HAP-1 (cell line): ENCODE measurements around the gene NOP53.
A peak's percentile ranks its signal among the peaks of the same experiment; 100 is the strongest.
"Not testable (repeated sequence)": the region's sequence is repeated elsewhere in the genome, so short reads cannot be mapped to it uniquely, and the experiment has no call there.

Experiments used
- DNase-seq, 2 experiments: peaks; one replicate each; pipeline ENCODE4 v3.0.0-alpha.2; 2016 to 2020; ENCODE audit warnings: low spot score in 2 of 2
- H3K27me3 ChIP-seq: fragments of 250-450 bp; sonication (Bioruptor Pico); 2 replicates; pipeline ENCODE4 v1.5.1; 2020; ENCODE audit warnings: low read depth, mild to moderate bottlenecking, moderate library complexity
- H3K36me3 ChIP-seq: fragments of 250-450 bp; sonication (Bioruptor Pico); replicated peaks from 2 replicates; pipeline ENCODE4 v1.5.1; 2020; ENCODE audit warnings: mild to moderate bottlenecking
- H3K4me1 ChIP-seq: fragments of 250-450 bp; sonication (Bioruptor Pico); 2 replicates; pipeline ENCODE4 v1.5.1; 2020; ENCODE audit warnings: mild to moderate bottlenecking
- H3K4me3 ChIP-seq: fragments of 250-450 bp; sonication (Bioruptor Pico); 2 replicates; pipeline ENCODE4 v1.5.1; 2020; ENCODE audit warnings: mild to moderate bottlenecking, moderate library complexity
- H3K9me3 ChIP-seq: fragments of 250-450 bp; sonication (Bioruptor Pico); 2 replicates; pipeline ENCODE4 v1.5.1; 2020; ENCODE audit warnings: mild to moderate bottlenecking, moderate library complexity
- in situ Hi-C: fragments of 300-500 bp; cut with MboI; formaldehyde crosslinking; loops from 3 replicates; pipeline ENCODE4 v1.14.3; 2020; ENCODE audit warnings: low sequenced_read_pairs, inconsistent platforms, mixed read lengths

Gene NOP53

GRCh38 chr19:47707135-47707925, 38.0 kb upstream of the NOP53 start:
- H3K9me3 ChIP-seq = no peaks in the 10 kb centered on the region
- no peaks in the 10 kb centered on the region for H3K27me3 ChIP-seq
- no peaks in the 10 kb centered on the region for H3K4me1 ChIP-seq
- H3K4me3 ChIP-seq = no peak overlapping the region
- H3K36me3 ChIP-seq = no peaks in the 10 kb centered on the region
- DNase-seq = peak; percentile 76 to 90
- in situ Hi-C loops = no loop called here

DNA sequence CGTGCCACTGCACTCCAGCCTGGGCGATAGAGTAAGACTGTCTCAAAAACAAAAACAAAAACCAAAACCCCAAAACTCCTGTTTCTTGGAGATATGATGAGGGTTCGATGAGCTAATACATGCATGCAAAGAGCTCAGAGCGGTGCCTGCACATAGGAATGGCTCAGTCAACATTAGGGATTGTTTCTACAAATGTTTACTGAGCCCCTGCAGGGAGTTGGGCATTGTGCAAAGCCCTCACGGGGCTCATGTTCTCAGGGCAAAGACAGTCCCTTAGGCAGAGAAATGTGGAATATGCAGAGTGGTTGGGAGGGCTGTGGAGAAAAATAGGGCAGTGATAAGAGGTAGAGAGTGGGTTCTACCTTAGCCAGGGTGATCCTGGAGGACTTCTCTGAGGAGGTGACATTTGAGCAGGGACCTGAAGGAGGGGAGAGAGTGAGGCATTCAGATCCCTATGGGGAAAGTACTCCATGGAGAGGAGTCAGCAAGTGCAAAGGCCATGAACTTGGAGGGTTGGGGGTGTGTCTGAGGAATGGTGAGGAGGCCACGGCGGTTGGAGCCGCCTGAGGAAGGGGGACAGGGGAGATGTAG, 33.6 kb upstream of the NOP53 start:
- no peak overlapping the region for H3K4me3 ChIP-seq
- in situ Hi-C loops = no loop called here
- no peaks in the 10 kb centered on the region for H3K36me3 ChIP-seq
- H3K9me3 ChIP-seq = peaks cover 2% of the 10 kb centered on the region; the same call in 1 of the 2 replicates
- no peak for DNase-seq
- no peaks in the 10 kb centered on the region for H3K4me1 ChIP-seq
- H3K27me3 ChIP-seq = no peaks in the 10 kb centered on the region

- Histone ChIP-seq H3K4me1 (no peaks in the 10 kb centered on the region), H3K27me3 (no peaks in the 10 kb centered on the region), H3K4me3 (peak within 1 kb of the TSS; percentile 36), H3K36me3 (no peaks in the 10 kb centered on the region), H3K9me3 (peaks cover 2% of the 10 kb centered on the region; the same call in 1 of the 2 replicates)
- peak in 1 of 2 experiments; percentile 76 for DNase-seq
- in situ Hi-C loops = no loop called here
Measured at GRCh38 chr19:47713046-47714021, 32.0 kb upstream of the NOP53 start, which contains the start of gene EHD2. Gene EHD2 (plus strand): TSS chr19:47713422. CDS start chr19:47716613, 3,191 bp downstream.

DNA sequence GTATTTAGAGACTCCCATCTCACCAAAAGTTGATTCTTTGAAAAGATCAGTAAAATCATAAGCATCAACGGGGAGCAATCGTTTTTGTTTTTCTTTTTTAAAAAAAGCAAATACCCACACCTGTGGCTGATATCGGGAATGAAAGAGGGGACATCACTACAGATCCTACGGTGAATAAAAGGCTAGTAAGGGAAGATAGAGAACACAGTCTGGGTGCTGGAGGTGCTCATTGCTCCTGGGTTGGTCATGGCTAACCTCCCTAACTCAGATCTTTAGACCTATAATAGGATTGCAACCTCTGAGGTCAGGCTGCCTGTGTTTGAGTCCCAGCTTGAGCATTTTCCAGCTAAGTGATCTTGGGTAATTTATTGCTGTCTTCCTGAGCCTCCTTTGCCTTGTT, 31.0 kb upstream of the NOP53 start:
- Histone ChIP-seq H3K36me3 (no peaks in the 10 kb centered on the region), H3K27me3 (no peaks in the 10 kb centered on the region), H3K4me1 (no peaks in the 10 kb centered on the region), H3K9me3 (peaks cover 2% of the 10 kb centered on the region; the same call in 1 of the 2 replicates), H3K4me3 (no peak overlapping the region)
- in situ Hi-C loops = no loop called here
- DNase-seq = no peak

DNA sequence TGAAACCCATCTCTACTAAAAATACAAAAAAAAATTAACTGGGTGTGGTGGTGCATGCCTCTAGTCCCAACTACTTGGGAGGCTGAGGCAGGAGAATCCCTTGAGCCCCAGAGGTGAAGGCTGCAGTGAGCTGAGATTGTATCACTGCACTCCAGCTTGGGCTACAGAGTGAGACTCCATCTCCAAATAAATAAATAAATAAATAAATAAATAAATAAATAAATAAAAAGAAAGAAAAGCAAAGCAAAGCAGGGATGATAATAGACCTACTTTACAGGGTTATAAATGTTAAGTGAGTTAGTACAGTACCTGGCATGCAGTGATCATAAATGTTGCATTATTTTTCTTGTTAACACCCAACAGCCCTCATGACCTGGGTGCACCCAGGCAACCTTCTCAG, 30.5 kb upstream of the NOP53 start:
- H3K27me3 ChIP-seq, DNase-seq, H3K9me3 ChIP-seq, in situ Hi-C loops, H3K36me3 ChIP-seq, H3K4me1 ChIP-seq, H3K4me3 ChIP-seq: not testable (repeated sequence)

- in situ Hi-C loops = no loop called here
- DNase-seq = no peak
Measured at GRCh38 chr19:47716270-47716937, 28.9 kb upstream of the NOP53 start.

DNA sequence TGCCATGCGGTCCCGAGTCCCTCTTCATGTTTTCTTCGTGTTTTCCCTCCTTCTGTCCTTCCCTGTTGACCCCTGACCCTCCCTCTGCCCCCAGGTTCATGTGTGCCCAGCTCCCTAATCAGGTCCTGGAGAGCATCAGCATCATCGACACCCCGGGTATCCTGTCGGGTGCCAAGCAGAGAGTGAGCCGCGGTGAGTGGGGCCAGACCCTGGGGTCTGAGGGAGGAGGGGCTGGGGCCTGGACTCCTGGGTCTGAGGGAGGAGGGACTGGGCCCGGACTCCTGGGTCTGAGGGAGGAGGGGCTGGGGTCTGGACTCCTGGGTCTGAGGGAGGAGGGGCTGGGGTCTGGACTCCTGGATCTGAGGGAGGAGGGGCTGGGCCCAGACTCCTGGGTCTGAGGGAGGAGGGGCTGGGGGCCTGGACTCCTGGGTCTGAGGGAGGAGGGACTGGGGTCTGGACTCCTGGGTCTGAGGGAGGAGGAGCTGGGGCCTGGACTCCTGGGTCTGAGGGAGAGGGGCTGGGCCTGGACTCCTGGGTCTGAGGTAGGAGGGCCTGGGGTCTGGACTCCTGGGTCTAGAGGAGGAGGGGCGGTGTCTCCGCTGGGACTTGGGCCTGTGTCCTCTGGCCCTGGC, 26.8 kb upstream of the NOP53 start:
- H3K4me3 ChIP-seq, in situ Hi-C loops, H3K4me1 ChIP-seq: not testable (repeated sequence)

More at GRCh38 chr19:47716270-47716937, 28.9 kb upstream of the NOP53 start:
- H3K4me1 ChIP-seq = no peaks in the 10 kb centered on the region
- H3K9me3 ChIP-seq = peaks cover 2% of the 10 kb centered on the region; the same call in 1 of the 2 replicates
- no peak overlapping the region for H3K4me3 ChIP-seq
- no peaks in the 10 kb centered on the region for H3K36me3 ChIP-seq
- no peaks in the 10 kb centered on the region for H3K27me3 ChIP-seq

DNA sequence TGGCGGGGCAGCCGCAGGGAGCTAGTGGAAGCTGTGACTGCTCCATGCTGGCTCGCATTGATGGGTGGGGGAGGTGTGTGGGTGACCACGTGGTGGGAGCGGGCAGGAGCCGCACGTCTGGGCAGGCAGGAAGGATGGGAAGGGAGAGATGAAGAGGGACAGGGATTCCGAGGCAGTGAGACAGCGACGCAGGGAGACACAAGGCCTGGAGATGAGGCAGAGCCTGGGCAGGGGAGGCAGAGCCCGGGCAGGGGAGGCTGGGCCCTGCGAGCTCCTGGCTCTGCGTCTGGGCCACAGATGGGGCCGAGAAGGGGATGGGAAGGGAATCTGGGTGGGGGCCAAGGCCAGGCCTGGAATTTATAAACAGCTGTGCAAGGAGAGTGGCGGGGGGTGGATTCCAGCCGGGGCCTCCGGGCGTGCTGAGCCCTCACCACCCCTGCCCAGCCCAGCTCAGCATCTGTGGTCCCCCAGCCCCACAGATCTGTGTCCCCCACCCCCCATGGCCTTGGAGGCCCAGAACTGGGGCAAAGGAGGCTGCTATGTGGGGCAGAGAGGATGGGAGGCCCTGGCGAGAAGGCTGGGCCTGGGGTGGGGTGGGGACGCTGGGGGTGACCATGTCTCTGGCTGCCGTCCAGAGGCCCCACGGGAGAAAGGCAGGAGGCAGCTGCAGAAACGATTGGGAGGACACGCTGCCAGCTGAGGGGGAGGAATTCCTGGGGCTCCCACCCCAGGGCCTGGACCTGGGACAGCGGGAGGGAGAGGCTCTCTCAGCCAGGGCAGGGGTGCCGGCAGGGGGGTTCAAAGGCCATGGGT, 26.1 kb upstream of the NOP53 start:
- no peak for DNase-seq
- H3K36me3 ChIP-seq = no peaks in the 10 kb centered on the region
- no peak overlapping the region for H3K4me3 ChIP-seq
- in situ Hi-C loops = no loop called here
- peaks cover 5% of the 10 kb centered on the region for H3K4me1 ChIP-seq
- H3K9me3 ChIP-seq = peaks cover 2% of the 10 kb centered on the region; the same call in 1 of the 2 replicates
- H3K27me3 ChIP-seq = no peaks in the 10 kb centered on the region

More for the DNA sequence above, 26.8 kb upstream of the NOP53 start:
- not testable (repeated sequence) for H3K36me3 ChIP-seq, H3K9me3 ChIP-seq, DNase-seq, H3K27me3 ChIP-seq

- no peak for DNase-seq
- Histone ChIP-seq H3K27me3 (no peaks in the 10 kb centered on the region), H3K4me3 (no peak overlapping the region), H3K9me3 (no peaks in the 10 kb centered on the region), H3K36me3 (no peaks in the 10 kb centered on the region), H3K4me1 (peaks cover 5% of the 10 kb centered on the region)
- in situ Hi-C loops = no loop called here
Measured at GRCh38 chr19:47720669-47721422, 24.5 kb upstream of the NOP53 start.

DNA sequence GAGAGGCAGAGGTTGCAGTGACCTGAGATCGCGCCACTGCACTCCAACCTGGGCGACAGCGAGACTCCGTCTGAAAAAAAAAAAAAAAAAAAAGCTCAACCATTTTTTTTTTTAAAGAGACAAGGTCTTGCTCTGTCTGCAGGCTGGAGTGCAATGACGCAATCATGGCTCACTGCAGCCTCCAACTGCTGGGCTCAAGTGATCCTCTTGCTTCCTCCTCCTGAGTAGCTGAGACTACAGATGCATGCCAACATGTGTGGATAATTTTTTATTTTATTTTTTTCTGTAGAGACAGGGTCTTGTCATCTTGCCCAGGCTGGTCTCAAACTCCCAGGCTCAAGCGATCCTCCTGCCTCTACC, 21.8 kb upstream of the NOP53 start:
- Histone ChIP-seq H3K9me3 (no peaks in the 10 kb centered on the region), H3K27me3 (no peaks in the 10 kb centered on the region), H3K4me1 (peaks cover 5% of the 10 kb centered on the region), H3K4me3 (no peak overlapping the region), H3K36me3 (no peaks in the 10 kb centered on the region)
- DNase-seq = no peak
- in situ Hi-C loops = no loop called here

DNA sequence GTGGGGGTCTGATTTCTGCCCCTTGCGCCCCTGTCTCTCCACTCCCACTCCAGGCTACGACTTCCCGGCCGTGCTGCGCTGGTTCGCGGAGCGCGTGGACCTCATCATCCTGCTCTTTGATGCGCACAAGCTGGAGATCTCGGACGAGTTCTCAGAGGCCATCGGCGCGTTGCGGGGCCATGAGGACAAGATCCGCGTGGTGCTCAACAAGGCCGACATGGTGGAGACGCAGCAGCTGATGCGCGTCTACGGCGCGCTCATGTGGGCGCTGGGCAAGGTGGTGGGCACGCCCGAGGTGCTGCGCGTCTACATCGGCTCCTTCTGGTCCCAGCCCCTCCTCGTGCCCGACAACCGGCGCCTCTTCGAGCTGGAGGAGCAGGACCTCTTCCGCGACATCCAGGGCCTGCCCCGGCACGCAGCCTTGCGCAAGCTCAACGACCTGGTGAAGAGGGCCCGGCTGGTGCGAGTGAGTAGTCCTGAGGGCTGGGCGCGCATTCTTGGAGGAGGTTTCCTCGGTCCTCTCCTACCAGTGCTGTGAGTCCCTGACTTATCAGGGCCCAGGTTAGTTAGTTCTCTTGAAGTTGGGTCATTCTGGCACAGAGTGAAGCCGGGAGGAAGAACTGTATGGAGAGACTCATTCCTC, 19.5 kb upstream of the NOP53 start:
- no peak overlapping the region for H3K4me3 ChIP-seq
- H3K27me3 ChIP-seq = no peaks in the 10 kb centered on the region
- in situ Hi-C loops = no loop called here
- no peaks in the 10 kb centered on the region for H3K36me3 ChIP-seq
- H3K9me3 ChIP-seq = no peaks in the 10 kb centered on the region
- DNase-seq = no peak
- H3K4me1 ChIP-seq = peaks cover 5% of the 10 kb centered on the region
